HepG2 (cell line): ENCODE measurements around the gene TAF1C.

Experiments
- CHD2 ChIP-seq: IDR thresholded peaks from 2 replicates; pipeline ENCODE4 v1.6.1; 2011; ENCODE audit warnings: low read depth, low read length, improper control_type of control experiment
- CTCF ChIP-seq: sonication (generic); formaldehyde crosslinking; IDR thresholded peaks from 2 replicates; pipeline ENCODE4 v1.5.0; 2020; ENCODE audit warnings: mild to moderate bottlenecking, missing genetic modification reagents, moderate library complexity
- FOXM1 ChIP-seq: sonication (generic); formaldehyde crosslinking; IDR thresholded peaks from 2 replicates; pipeline ENCODE4 v1.5.0; 2020; ENCODE audit warnings: missing genetic modification reagents
- HDAC6 ChIP-seq: fragments of 200-600 bp; sonication (generic); IDR thresholded peaks from 2 replicates; pipeline ENCODE4 v1.7.0; 2017; ENCODE audit warnings: mild to moderate bottlenecking, antibody characterized with exemption, low read length, low read depth
- SMAD3 ChIP-seq: sonication (generic); formaldehyde crosslinking; IDR thresholded peaks from 2 replicates; pipeline ENCODE4 v1.4.0; 2020; ENCODE audit warnings: missing genetic modification reagents
- SOX5 ChIP-seq: IDR thresholded peaks from 2 replicates; pipeline ENCODE4 v1.6.1; 2016; ENCODE audit warnings: borderline replicate concordance
- ZNF883 ChIP-seq: sonication (generic); formaldehyde crosslinking; IDR thresholded peaks from 2 replicates; pipeline ENCODE4 v1.5.1; 2020; ENCODE audit warnings: mild to moderate bottlenecking, missing genetic modification reagents; ENCODE audit errors: not compliant biosample characterization

- TF ChIP-seq CTCF (CRISPR knock-in tag), result no peak
- TF ChIP-seq SOX5 (CRISPR knock-in tag), result no peak
- no peak for TF ChIP-seq HDAC6
- TF ChIP-seq FOXM1 (CRISPR knock-in tag), result no peak
- TF ChIP-seq SMAD3 (CRISPR knock-in tag), result no peak
- no peak for TF ChIP-seq ZNF883
- no peak for TF ChIP-seq CHD2
These were observed 45.2 kb upstream of the TAF1C start for GRCh38 chr16:84232060-84232459.
